GM18499 (cell line): ENCODE results near the gene PRKX.
"Not testable (repeated sequence)": the region's sequence is repeated elsewhere in the genome, so short reads cannot be mapped to it uniquely, and the experiment has no call there.

Experiments
- ATAC-seq: cut with Tn5 transposase; IDR thresholded peaks from one replicate; pipeline ENCODE4 v1.9.1; 2021; ENCODE audit warnings: moderate number of reproducible peaks; ENCODE audit not compliant: insufficient read depth, unreplicated experiment

Gene PRKX

DNA sequence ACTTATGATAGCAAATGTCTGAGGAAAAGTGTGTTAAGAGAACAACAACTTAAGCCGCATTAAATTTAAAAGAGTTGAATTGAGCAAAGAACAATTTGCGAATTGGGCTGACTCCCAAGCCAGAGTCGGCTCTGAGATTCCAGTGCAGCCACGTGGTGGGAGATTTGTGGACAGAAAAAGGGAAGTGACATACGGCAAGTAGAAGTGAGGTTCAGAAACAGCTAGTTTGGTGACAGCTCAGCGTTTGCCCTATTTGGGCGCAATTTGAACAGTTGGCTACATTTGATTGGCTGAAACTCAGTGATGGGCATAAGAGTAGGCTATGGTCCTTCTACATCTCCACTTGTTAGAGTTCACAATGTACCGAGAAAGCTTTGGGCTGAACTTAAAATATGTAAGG, 124.0 kb downstream of the PRKX start:
- ATAC-seq, result no peak

GRCh38 chrX:3585719-3586118, 127.7 kb downstream of the PRKX start:
- ATAC-seq, result no peak

- ATAC-seq, result no peak
Observed at GRCh38 chrX:3584415-3584996, 128.9 kb downstream of the PRKX start.

GRCh38 chrX:3582451-3582850, 131.0 kb downstream of the PRKX start:
- no peak for ATAC-seq

DNA sequence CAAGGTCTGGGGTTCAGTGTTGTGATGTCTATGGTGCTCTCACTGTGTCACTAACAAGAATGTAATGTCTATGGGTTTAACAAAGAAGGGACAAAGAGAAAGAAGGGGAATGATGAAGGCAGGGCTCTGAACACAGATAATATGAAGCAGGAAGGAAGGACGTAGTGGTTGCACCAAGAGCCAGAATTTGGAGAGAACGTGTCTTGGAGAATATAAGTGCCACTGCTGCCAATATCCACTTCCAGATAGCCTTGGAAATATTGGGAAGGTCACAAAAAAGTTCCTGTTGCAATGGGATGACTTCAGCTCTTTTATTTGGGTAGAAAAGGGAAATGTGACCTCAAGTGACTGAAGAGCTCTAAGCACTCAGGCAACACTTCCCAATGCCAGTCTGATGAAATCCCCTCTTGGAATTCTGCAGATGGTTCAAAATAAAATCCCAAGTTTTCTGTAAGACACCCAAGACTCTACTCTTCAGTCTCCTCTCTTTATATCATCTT, 131.8 kb downstream of the PRKX start:
- ATAC-seq, result no peak

DNA sequence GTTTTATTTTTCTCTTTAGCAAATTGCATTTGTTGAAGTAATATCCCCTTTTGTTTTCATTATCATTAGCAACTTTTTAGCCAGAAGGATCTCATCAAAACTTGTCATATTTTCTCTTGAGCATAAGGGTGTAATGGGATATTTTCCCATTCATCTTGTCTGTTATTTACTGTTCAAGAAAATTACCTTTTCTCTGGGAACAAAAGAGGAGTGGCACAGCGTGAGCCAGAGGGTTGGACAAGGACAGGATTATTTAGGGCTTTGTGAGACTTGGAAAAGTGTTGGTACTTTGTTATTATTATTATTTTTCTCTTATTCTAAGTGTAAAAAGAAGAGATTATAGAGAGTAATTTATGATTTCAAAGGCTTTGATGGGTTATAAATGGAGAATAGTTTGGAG, 135.9 kb downstream of the PRKX start:
- no peak for ATAC-seq

- ATAC-seq, result no peak
Observed at GRCh38 chrX:3576886-3577501, 136.5 kb downstream of the PRKX start.

DNA sequence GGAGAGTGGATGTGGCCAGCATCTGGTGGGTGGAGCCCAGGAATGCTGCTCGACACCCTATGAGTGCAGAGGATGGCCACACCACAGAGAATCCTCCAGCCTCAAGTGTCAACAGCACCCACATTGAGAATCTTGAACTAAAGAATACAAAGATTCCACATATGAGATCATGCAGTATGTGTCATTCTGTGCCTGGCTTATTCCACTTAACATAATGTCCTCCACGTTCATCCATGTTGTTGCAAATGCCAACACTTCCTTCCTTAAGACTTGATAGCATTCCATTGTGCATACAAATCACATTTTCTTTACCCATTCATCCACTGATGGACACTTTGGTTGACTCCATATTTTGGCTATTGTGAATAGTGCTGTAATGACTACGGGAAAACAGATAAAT, 145.8 kb downstream of the PRKX start:
- no peak for ATAC-seq

- no peak for ATAC-seq
Observed at GRCh38 chrX:3563451-3563850, 150.0 kb downstream of the PRKX start.

- not testable (repeated sequence) for ATAC-seq
Observed at GRCh38 chrX:3560010-3560409, 153.4 kb downstream of the PRKX start.
